PFSK-1 (cell line): ENCODE measurements around the gene SLC4A1.

Source experiments
- POLR2AphosphoS5 ChIP-seq: IDR thresholded peaks from 2 replicates; pipeline ENCODE4 v1.6.1; 2012; ENCODE audit warnings: low read depth, mild to moderate bottlenecking, control low read depth, low read length, moderate library complexity
- SIN3A ChIP-seq: IDR thresholded peaks from 2 replicates; pipeline ENCODE4 v1.6.1; 2012; ENCODE audit warnings: mild to moderate bottlenecking, low read length, moderate library complexity, borderline replicate concordance; ENCODE audit not compliant: insufficient read depth
- TF ChIP-seq, protein P1 (sequence below), 2 experiments: IDR thresholded peaks; 2 replicates each; pipeline versions ENCODE4 v1.6.1 to v1.8.0; 2011 to 2012; ENCODE audit warnings: low read depth in 2 of 2, low read length in 2 of 2, control low read depth in 1 of 2, inconsistent platforms in 1 of 2, mild to moderate bottlenecking in 1 of 2, moderate library complexity in 1 of 2; ENCODE audit not compliant: insufficient read depth in 1 of 2

DNA sequence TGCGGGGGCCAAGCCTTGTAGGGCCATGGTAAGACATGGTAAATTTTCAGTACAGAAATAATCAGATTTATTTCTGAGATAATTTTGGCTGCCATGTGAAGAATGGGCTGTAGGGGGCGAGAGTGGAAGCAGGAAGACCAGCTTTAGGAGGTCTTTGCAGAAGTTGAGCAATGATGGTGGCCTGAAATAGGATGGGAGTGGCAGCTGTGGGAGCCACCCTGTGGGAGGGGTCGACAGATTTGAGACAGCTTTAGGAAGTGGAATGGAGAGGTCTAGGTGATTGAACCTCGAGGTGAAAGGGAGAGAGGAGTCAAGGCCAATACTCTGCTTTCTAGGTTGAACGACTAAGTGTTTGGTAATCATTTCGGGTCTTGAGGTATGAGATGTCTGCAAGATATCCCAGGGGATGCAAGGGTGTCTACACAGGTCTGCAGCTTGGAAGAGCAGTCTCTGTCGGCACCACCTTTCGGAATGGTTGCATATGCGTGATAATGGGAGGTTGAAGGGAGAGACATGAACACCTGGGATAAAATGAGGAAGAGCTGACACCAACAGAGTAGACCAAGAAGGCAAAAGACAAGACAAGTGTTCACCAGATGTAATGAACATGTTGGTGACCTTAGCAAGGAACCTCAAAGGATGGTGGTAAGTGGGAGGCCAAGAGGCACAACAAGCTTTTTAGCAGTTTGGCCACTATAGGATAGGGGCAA is 64.0 kb downstream of the SLC4A1 start:
- TF ChIP-seq POLR2AphosphoS5 (no peak), SIN3A (no peak)
- TF ChIP-seq, protein P1, sequence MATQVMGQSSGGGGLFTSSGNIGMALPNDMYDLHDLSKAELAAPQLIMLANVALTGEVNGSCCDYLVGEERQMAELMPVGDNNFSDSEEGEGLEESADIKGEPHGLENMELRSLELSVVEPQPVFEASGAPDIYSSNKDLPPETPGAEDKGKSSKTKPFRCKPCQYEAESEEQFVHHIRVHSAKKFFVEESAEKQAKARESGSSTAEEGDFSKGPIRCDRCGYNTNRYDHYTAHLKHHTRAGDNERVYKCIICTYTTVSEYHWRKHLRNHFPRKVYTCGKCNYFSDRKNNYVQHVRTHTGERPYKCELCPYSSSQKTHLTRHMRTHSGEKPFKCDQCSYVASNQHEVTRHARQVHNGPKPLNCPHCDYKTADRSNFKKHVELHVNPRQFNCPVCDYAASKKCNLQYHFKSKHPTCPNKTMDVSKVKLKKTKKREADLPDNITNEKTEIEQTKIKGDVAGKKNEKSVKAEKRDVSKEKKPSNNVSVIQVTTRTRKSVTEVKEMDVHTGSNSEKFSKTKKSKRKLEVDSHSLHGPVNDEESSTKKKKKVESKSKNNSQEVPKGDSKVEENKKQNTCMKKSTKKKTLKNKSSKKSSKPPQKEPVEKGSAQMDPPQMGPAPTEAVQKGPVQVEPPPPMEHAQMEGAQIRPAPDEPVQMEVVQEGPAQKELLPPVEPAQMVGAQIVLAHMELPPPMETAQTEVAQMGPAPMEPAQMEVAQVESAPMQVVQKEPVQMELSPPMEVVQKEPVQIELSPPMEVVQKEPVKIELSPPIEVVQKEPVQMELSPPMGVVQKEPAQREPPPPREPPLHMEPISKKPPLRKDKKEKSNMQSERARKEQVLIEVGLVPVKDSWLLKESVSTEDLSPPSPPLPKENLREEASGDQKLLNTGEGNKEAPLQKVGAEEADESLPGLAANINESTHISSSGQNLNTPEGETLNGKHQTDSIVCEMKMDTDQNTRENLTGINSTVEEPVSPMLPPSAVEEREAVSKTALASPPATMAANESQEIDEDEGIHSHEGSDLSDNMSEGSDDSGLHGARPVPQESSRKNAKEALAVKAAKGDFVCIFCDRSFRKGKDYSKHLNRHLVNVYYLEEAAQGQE (IDR thresholded peaks at IDR 0.05; ENCODE audit: insufficient read depth in 1 of 2, low read depth in 2 of 2, low read length in 2 of 2): no peak
